Stimulated activated naive CD8-positive, alpha-beta T cell treated with anti-CD3 and anti-CD28 coated beads, Interleukin-15, amount 100 ng/mL, for 72 hours (primary cell): ENCODE results near the gene HNRNPU.
A peak's percentile ranks its signal among the peaks of the same experiment; 100 is the strongest.

ENCODE experiments used
- ATAC-seq: fragments of 150-1000 bp; cut with Tn5 transposase; 2 replicates; pipeline ENCODE4 v1.10.0; 2021; ENCODE audit warnings: mild to moderate bottlenecking, moderate library complexity
- DNase-seq, 2 donors: peaks; one replicate each; pipeline ENCODE4 v3.0.0; 2021 to 2022
- H3K27ac Mint-ChIP-seq, 2 donors: one replicate each; pipeline ENCODE4 v1.8.0; 2022; ENCODE audit warnings: mild to moderate bottlenecking in 2 of 2, mixed read lengths in 2 of 2, moderate library complexity in 2 of 2
- H3K27me3 Mint-ChIP-seq: one replicate; pipeline ENCODE4 v1.8.0; 2022; ENCODE audit warnings: mixed read lengths
- H3K4me1 Mint-ChIP-seq: one replicate; pipeline ENCODE4 v1.8.0; 2022; ENCODE audit warnings: mild to moderate bottlenecking, mixed read lengths
- H3K4me3 Mint-ChIP-seq, 2 donors: one replicate each; pipeline ENCODE4 v1.8.0; 2022; ENCODE audit warnings: mild to moderate bottlenecking in 2 of 2, mixed read lengths in 2 of 2, moderate library complexity in 1 of 2
- H3K9me3 Mint-ChIP-seq, 2 donors: one replicate each; pipeline ENCODE4 v1.8.0; 2022; ENCODE audit warnings: mixed read lengths in 2 of 2

Gene HNRNPU

DNA sequence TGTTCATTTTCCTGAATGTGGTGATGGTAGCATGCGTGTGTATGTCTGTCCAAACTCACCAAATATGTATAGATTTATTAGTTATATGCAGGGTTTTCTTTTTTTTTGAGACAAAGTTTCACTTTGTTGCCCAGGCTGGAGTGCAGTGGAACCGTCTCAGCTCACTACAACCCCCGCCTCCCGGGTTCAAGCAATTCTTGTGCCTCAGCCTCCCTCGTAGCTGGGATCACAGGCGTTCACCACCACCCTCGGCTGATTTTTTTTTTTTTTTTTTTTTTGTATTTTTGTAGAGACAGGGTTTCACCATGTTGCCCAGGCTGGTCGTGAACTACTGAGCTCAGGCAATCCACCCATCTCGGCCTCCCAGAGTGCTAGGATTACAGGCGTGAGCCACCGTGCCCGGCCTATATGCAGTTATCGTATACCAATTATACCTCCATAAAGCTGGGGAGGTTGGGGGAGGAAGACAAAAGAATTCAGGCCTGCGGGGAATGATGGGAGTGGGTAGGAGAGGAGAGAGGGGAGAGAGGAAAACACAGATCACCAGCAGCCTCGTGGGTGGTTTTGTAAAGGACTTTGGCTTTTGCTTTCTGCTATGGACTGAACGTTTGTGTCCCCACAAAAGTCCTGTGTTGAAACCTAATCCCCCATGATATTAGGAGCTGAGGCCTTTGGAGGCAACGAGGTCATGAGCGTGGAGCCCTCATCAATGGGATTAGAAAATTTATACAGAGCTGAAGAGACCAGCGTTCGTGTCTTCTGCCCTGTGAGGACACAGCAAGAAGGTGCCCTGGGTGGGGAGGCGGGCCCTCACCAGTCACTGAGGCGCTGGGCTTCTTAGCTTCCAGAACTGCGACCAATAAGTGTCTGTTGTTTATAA, 4.4 kb upstream of the HNRNPU start:
- Mint-ChIP-seq H3K4me3 (no peak overlapping the region), H3K27me3 (no peaks in the 10 kb centered on the region), H3K4me1 (peaks cover 18% of the 10 kb centered on the region), H3K27ac (no peak overlapping the region), H3K9me3 (no peaks in the 10 kb centered on the region)
- ATAC-seq (no peak), DNase-seq (no peak)

DNA sequence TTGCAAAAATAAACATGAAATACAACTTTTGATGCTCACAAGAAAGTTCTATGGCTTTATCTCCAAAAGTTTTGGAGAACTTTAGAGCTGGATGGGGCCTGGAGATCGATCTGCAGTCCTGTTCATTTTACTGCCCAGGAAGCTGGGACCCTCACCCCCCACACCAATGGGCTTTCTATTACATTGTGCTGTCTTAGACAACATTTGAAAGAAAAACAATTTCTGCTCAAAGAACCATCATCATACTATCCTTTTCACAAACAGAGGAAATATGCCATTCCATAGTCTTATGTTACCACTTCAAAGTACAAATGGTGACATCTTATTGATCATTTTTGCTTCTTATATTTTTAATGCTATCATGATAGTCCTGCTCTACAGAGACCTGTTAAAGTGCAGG, 2.0 kb upstream of the HNRNPU start:
- Mint-ChIP-seq H3K4me3 (no peak overlapping the region), H3K4me1 (peaks cover 22% of the 10 kb centered on the region), H3K27ac (no peak overlapping the region), H3K9me3 (no peaks in the 10 kb centered on the region), H3K27me3 (no peaks in the 10 kb centered on the region)
- DNase-seq (no peak), ATAC-seq (no peak)

DNA sequence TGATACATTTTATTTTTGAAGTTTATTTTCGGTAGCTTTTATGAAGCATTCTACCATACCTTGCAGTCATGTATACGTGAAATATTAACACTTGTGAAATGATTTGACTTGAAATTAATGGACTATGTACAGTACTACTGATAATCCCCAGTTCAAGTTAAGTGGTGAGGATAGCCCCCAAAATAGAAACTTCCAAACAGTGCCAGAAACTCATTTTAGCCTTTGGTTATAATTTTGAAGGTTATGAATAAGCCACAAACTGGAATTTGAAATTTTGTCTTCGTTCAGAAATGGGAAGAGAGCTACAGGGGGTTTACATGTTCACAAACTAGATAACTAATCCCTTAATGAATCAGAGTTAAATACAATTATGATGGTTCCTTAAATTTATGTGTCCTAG, 1.5 kb upstream of the HNRNPU start:
- Mint-ChIP-seq H3K27me3 (no peaks in the 10 kb centered on the region), H3K27ac (no peak overlapping the region), H3K4me1 (peaks cover 26% of the 10 kb centered on the region)

DNA sequence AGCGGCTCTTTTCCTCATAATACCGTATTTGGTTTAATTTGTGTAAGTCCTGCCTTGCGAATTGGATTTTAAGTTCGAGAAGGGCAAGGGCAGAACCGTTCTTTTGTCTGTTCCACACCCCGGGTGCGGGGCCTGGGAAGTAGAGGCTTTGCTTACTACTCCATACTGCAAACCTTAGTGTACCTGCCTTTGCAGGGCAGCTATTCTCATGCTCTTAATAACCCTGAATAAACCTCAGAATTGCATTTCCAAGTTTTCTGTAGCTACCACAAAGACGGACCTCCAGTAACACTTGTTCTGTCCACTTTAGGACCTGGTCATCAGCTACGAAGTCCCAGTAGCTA, 657 bp upstream of the HNRNPU start:
- Mint-ChIP-seq H3K27me3 (no peaks in the 10 kb centered on the region), H3K9me3 (no peaks in the 10 kb centered on the region), H3K27ac (peak overlapping the region; percentile 99 to 100), H3K4me3 (peak overlapping the region; percentile 98 to 99), H3K4me1 (peaks cover 31% of the 10 kb centered on the region)
- ATAC-seq (no peak), DNase-seq (peak in 1 of 2 donors; percentile 34)

More for the DNA sequence above, 1.5 kb upstream of the HNRNPU start:
- ATAC-seq (no peak), DNase-seq (no peak)
- Mint-ChIP-seq H3K4me3 (peak overlapping the region in 1 of 2 donors; percentile 99), H3K9me3 (no peaks in the 10 kb centered on the region)

DNA sequence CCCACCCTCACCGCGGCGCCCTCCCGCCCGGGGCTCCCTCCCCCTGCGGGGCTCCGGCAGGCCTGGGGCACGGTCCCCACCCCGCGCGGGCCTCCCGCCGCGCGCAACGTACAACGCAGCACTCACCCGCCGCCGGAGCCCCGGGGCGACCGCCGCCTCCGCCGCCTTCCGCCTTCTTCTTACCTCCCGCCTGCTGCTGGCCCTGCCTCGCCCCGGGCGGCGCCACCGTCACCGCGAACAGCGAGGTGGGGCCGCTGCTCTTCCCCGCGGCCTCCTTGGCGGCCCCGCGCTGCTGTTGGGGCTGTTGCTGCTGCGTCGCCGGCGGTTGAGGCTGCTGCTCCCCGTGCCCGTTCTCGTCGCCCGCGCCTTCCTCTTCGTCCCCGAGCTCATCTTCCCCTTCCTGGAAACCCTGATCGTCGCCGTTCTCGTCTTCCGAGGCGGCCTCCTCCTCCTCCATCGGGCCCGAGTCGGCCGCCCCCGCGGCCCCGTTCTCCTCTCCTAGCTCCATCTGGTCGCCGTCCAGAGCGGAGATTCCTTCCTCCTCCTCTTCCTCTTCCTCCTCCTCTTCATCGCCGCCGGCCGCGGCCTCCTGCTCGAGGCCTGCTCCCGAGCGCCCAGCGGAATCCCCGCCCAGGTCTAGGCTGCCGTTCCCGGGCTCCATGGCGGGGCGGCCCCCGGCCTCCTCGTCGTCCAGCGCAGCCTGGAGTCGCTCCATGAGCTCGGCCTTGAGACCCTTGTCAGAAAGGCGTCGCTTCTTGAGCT, 671 bp downstream of the HNRNPU start:
- Mint-ChIP-seq H3K27ac (peak overlapping the region; percentile 99 to 100), H3K4me1 (peaks cover 41% of the 10 kb centered on the region), H3K9me3 (no peaks in the 10 kb centered on the region), H3K27me3 (no peaks in the 10 kb centered on the region), H3K4me3 (peak overlapping the region; percentile 98 to 99)
- no peak for DNase-seq
- no peak for ATAC-seq

DNA sequence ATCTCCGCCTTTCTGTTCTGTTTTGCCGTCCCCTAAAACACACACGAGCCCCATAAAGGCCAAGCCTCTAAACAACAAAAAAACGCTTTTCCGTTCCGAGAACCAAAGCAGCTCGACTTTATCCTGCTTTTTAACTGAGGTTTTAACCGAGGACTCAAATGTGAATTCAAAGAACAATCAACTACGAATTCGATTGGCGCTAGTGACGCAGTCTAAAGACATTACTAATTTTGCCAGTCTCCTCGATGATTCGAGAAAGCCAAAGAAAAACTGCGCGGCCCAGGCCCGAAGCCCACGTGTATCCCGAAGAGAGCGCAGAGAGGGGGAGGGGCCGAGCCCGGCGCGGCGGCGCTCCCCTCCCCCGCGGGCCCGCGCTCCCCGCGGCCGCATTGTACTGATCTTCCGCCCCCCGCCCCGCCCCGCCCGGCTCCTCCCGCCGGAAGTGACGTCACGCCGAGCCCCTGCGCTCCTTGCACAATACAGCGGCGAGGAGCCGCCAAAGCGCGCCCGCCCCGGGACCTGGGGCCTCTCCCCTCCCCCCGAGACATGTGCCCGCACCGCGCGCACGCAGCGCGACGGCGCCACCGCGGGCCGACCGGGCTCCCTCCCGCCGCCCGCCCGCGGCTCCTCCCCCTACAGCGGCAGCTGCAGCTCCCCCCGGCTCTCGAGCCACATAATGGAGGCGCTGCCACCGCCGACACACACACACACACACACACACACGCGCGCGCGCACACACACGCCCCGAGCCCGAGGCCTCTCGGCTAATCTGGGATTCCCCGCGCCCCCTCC, 1.4 kb downstream of the HNRNPU start:
- DNase-seq, result peak; percentile 90 to 93
- Mint-ChIP-seq H3K27ac (peak overlapping the region; percentile 95 to 99), H3K4me3 (peak overlapping the region; percentile 95 to 98), H3K27me3 (no peaks in the 10 kb centered on the region), H3K4me1 (peaks cover 49% of the 10 kb centered on the region), H3K9me3 (no peaks in the 10 kb centered on the region)
- ATAC-seq, result peak; percentile 76

DNA sequence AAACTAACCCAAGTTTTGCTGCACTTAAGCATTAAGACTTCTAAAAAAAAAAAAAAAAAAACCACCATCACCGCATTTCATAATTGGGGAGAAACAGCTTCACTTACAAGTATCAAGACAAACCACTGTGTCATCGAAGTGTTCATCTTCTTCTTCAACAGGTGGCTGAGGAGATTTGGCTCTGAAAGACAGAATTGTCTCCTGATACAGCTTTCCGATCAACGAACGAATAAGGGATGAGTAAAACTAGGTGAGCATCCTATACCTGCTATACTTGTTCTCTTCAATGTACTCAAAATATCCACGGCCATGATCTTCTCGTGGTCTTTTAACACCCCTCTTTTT, 2.0 kb downstream of the HNRNPU start:
- Mint-ChIP-seq H3K27me3 (no peaks in the 10 kb centered on the region), H3K4me3 (peak overlapping the region; percentile 87 to 95), H3K9me3 (no peaks in the 10 kb centered on the region), H3K4me1 (peaks cover 55% of the 10 kb centered on the region), H3K27ac (peak overlapping the region; percentile 95 to 99)
- ATAC-seq (no peak), DNase-seq (no peak)

DNA sequence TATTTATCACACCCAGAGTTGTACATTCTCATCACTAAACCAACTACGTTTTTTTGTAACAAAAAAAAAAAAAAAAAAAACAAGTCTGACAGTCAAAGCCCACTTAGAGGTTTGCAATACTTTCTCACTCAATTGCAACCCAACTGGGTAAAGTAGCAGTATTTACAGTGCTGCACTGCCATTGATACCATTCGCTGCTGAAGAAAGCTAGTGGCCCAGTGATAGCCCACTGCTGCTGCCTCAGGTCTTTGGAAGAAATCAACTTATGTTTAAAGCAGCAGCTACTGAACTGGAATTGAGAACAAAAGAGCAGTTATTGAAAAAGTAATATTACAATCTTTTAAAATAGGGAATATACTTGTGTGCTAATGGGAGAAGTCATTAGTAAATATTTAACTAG, 2.7 kb downstream of the HNRNPU start:
- H3K4me1 Mint-ChIP-seq, result peaks cover 58% of the 10 kb centered on the region
- peak overlapping the region; percentile 54 to 92 for H3K27ac Mint-ChIP-seq
- DNase-seq (no peak), ATAC-seq (no peak)
- peak overlapping the region; percentile 87 to 95 for H3K4me3 Mint-ChIP-seq
- no peaks in the 10 kb centered on the region for H3K9me3 Mint-ChIP-seq
- H3K27me3 Mint-ChIP-seq, result no peaks in the 10 kb centered on the region

DNA sequence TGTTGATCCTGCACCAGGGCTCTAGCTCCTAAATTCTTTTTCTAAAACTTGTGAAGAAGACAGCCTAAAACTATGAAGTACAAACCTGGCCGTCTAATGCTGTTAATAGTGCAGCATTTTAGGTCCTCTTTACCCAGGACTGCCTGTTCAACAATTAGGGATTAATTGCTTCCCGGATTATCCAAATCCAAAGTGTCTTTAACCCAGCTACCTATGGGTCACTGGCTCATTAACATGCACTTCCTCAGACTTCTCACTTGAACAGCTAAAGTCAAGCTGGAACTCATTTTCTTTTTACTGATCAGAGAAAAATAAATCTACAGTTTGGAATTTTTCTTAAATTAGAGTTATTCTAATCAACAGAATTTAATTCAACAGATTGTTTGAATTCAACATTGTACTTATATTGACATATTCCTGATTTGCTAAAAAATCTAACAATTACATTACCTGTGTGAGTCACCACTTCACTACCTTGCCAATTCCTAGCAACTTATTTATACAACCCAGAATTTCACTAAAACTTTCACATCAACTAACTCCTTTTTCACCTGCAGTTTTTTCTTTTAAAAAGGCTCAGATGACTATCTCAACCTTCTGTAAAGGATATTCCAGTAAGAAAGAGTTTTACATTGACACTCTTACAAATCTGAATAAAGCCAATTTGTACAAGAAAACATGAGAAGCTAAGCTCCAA, 3.3 kb downstream of the HNRNPU start:
- H3K9me3 Mint-ChIP-seq, result no peaks in the 10 kb centered on the region
- H3K4me1 Mint-ChIP-seq, result peaks cover 58% of the 10 kb centered on the region
- no peak for DNase-seq
- peak overlapping the region; percentile 54 to 92 for H3K27ac Mint-ChIP-seq
- no peaks in the 10 kb centered on the region for H3K27me3 Mint-ChIP-seq
- no peak for ATAC-seq
- peak overlapping the region; percentile 87 to 95 for H3K4me3 Mint-ChIP-seq

DNA sequence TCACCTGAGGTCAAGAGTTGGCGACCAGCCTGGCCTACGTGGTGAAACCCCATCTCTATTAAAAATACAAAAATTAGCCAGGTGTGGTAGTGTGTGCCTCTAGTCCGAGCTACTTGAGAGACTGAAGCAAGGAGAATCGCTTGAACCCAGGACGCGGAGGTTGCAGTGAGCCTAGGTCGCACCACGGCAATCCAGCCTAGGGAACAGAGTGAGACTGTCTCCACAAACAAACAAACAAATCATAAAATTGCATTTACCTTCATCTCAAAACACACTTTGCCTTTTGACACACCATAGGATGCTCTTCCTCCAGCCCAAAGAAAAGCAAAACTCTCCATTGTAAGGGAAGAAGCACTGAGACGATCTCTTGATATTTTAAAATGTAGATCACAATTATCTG, 4.3 kb downstream of the HNRNPU start:
- DNase-seq (no peak), ATAC-seq (no peak)
- Mint-ChIP-seq H3K27me3 (no peaks in the 10 kb centered on the region), H3K4me3 (peak overlapping the region; percentile 87 to 95), H3K27ac (peak overlapping the region in 1 of 2 donors; percentile 71), H3K9me3 (no peaks in the 10 kb centered on the region), H3K4me1 (peaks cover 62% of the 10 kb centered on the region)

DNA sequence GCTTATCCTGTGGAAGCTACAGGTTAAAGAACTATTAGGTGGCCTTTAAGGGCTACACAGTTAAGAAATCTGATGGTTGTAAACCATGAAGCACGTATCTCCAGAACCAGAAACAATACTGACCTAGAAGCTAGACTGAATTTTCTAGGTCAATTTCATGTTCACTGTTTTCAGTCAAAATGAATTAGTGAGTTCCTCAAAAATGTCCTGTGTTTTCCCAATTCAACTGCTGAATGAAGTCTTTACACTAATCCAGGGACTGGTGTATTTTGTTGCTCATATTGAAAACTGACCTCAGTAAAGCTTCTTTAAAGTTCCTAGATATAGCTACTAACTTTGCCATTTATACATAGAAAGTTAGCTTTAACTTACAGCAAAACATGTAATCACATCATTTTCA, 6.0 kb downstream of the HNRNPU start:
- peaks cover 75% of the 10 kb centered on the region for H3K4me1 Mint-ChIP-seq
- no peaks in the 10 kb centered on the region for H3K27me3 Mint-ChIP-seq
- H3K9me3 Mint-ChIP-seq, result no peaks in the 10 kb centered on the region
- H3K4me3 Mint-ChIP-seq, result peak overlapping the region in 1 of 2 donors; percentile 61
- ATAC-seq (no peak), DNase-seq (no peak)
- no peak overlapping the region for H3K27ac Mint-ChIP-seq

DNA sequence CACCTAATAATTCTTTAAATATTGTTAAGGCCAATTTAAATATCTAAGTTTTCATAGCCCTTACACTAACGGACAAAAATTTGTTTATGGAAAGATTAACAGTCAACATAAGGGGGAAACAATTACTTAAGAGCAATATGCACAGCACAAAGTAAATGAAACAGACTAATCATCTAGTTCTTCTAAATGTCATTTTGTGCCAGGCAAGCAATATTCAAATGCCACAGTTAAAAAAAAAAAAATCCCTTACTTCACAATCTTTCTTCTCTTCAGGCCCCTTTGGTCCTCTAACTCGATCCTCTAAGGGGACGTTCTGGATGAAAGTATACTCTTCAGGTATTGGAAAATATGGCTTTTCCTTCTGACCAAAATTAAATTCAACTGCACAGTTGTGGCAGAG, 6.6 kb downstream of the HNRNPU start:
- DNase-seq (no peak), ATAC-seq (no peak)
- Mint-ChIP-seq H3K4me1 (peaks cover 75% of the 10 kb centered on the region), H3K4me3 (peak overlapping the region; percentile 45 to 56), H3K27me3 (no peaks in the 10 kb centered on the region), H3K27ac (peak overlapping the region; percentile 48 to 57), H3K9me3 (no peaks in the 10 kb centered on the region)

DNA sequence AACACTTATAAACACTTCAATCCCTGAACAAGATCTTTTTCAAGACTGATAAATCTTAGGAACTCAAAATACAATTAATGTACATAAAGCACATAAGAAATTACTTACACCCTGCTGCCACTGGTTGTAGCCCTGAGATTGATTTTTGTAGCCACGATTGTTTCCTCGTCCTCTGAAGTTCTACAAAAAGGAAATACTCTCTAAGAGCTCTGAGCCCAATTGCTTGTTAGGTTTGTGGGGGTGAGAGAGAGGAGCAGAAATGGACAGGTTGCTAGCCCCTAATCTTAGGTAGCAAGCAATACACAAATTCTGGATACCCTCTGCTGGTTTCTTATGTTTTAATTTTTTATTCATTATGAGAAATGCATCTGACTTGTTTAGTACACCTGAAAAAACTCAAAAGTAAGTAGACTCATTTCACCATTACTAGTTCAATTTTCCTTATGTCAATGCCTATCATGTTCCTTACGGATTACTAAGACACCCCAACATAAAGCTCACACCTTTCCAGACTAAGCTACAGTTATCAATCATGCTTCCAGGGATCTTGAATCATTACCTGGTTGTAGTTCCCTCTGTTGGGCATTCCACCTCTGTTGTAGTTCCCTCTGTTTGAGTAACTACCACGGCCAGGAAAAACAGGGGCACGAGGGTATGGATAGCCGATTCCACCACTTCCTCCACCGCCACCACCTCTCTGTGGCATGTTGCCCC, 9.3 kb downstream of the HNRNPU start:
- H3K9me3 Mint-ChIP-seq, result no peaks in the 10 kb centered on the region
- peak overlapping the region; percentile 54 to 67 for H3K4me3 Mint-ChIP-seq
- peak overlapping the region in 1 of 2 donors; percentile 84 for H3K27ac Mint-ChIP-seq
- ATAC-seq (no peak), DNase-seq (no peak)
- peaks cover 77% of the 10 kb centered on the region for H3K4me1 Mint-ChIP-seq
- no peaks in the 10 kb centered on the region for H3K27me3 Mint-ChIP-seq

DNA sequence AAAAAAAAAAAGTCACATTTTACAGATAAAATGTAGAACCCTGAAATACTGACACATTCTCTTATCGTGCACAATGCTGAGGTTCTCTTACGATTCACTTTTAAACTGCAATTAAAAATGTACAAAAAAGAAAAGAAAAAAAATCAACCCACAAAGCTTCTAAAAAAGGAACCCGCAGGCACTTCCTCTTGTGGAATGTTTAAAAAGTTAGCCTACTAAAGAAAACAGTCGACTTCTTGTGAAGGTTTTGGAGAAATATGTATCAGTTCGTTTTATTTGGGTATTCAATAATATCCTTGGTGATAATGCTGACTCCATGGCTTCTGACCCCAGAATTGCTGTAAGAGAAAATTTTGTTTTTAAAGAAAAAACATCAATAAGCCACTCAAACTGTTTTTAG, 10.2 kb downstream of the HNRNPU start:
- Mint-ChIP-seq H3K4me1 (peaks cover 71% of the 10 kb centered on the region), H3K9me3 (no peaks in the 10 kb centered on the region), H3K27ac (peak overlapping the region in 1 of 2 donors; percentile 19), H3K4me3 (peak overlapping the region in 1 of 2 donors; percentile 54), H3K27me3 (no peaks in the 10 kb centered on the region)
- DNase-seq (no peak), ATAC-seq (no peak)
